Endothelial cell of umbilical vein (primary cell): ENCODE results near the gene KCNS1. TPM values are rescaled to one million over a fixed set of nuclear protein-coding genes. Genes with fewer than 3 reads are reported as not detected.

ENCODE experiments used
- BruUV-seq: library from RNA; stranded (reverse); fragments of 400-500 nt; replicated peaks from 2 replicates; lab custom pipeline; 2021; lab: Mats Ljungman, UMichigan
- CTCF ChIA-PET: fragments of 300-600, 350-600 bp; sonication (Branson Sonifier 250); formaldehyde crosslinking; loops from one replicate; lab custom pipeline; 2021; ENCODE audit warnings: antibody characterized with exemption, inconsistent platforms; lab: Charles Lee
- POLR2A ChIA-PET: fragments of 300-600, 350-600 bp; sonication (Branson Sonifier 250); formaldehyde crosslinking; loops from one replicate; lab custom pipeline; 2021; ENCODE audit warnings: antibody characterized with exemption, inconsistent platforms; lab: Charles Lee
- DNase-seq: peaks from one replicate; pipeline ENCODE4 v3.0.0-alpha.2; 2011; ENCODE audit warnings: low read depth, low spot score
- FAIRE-seq: peaks from 2 replicates; lab custom pipeline; 2011; peaks lifted over from hg19 to GRCh38; lab: Jason Lieb, UNC
- H2AFZ ChIP-seq: 2 replicates; pipeline ENCODE4 v1.6.0; 2012; ENCODE audit warnings: low read depth, low read length, control low read depth, inconsistent platforms
- H3K27ac ChIP-seq: 2 replicates; pipeline ENCODE4 v1.5.1; 2011; ENCODE audit warnings: low read depth, mild to moderate bottlenecking, control low read depth, low read length, moderate library complexity; ENCODE audit not compliant: insufficient read depth
- H3K27me3 ChIP-seq, 2 experiments: 2 replicates each; pipeline versions ENCODE4 v1.6.0 to v1.6.1; 2011; ENCODE audit warnings: low read length in 2 of 2, mixed read lengths in 1 of 2; ENCODE audit not compliant: control insufficient read depth in 2 of 2, insufficient read depth in 2 of 2
- H3K36me3 ChIP-seq, 2 experiments: 2 replicates in 1 of 2; 3 replicates in 1 of 2; pipeline ENCODE4 v1.5.1; 2011; ENCODE audit warnings: low read length in 2 of 2, mild to moderate bottlenecking in 1 of 2, moderate library complexity in 1 of 2; ENCODE audit not compliant: control insufficient read depth in 2 of 2, insufficient read depth in 2 of 2; ENCODE audit errors: extremely low read depth in 1 of 2
- H3K4me1 ChIP-seq: 3 replicates; pipeline ENCODE4 v1.5.1; 2011; ENCODE audit warnings: mild to moderate bottlenecking, low read length; ENCODE audit not compliant: control insufficient read depth, insufficient read depth; ENCODE audit errors: extremely low read depth
- H3K4me2 ChIP-seq: 2 replicates; pipeline ENCODE4 v1.6.1; 2011; ENCODE audit warnings: low read length, control low read depth, mixed read lengths; ENCODE audit not compliant: insufficient read depth
- H3K4me3 ChIP-seq, 3 experiments: fragments of 200-600 bp in 1 of 3; sonication (generic), shearing (Covaris generic) in 1 of 3; replicated peaks in 1 of 3; 2 replicates each; pipeline ENCODE4 v1.5.1; 2011 to 2016; ENCODE audit warnings: control low read depth in 3 of 3, low read length in 3 of 3, mild to moderate bottlenecking in 2 of 3, inconsistent platforms in 1 of 3, low read depth in 1 of 3, moderate library complexity in 1 of 3; ENCODE audit not compliant: insufficient read depth in 1 of 3
- H3K79me2 ChIP-seq: 2 replicates; pipeline ENCODE4 v1.6.0; 2012; ENCODE audit warnings: low read length, inconsistent platforms; ENCODE audit not compliant: control insufficient read depth, insufficient read depth
- H3K9ac ChIP-seq: replicated peaks from 2 replicates; pipeline ENCODE3; 2011; ENCODE audit warnings: low read length, control low read depth; ENCODE audit not compliant: insufficient read depth; ENCODE audit errors: extremely low read depth
- H3K9me1 ChIP-seq: replicated peaks from 3 replicates; pipeline ENCODE4 v1.6.0; 2011; ENCODE audit warnings: mild to moderate bottlenecking, low read length; ENCODE audit not compliant: control insufficient read depth, insufficient read depth; ENCODE audit errors: extremely low read depth
- H3K9me3 ChIP-seq: replicated peaks from 2 replicates; pipeline ENCODE4 v1.5.1; 2012; ENCODE audit warnings: low read length, inconsistent platforms; ENCODE audit not compliant: control insufficient read depth, insufficient read depth
- H4K20me1 ChIP-seq: replicated peaks from 2 replicates; pipeline ENCODE3; 2011; ENCODE audit warnings: mild to moderate bottlenecking, low read length; ENCODE audit not compliant: control insufficient read depth, insufficient read depth; ENCODE audit errors: extremely low read depth
- FOS ChIP-seq: IDR thresholded peaks from 2 replicates; pipeline ENCODE4 v1.6.1; 2011; ENCODE audit warnings: mild to moderate bottlenecking, low read length, moderate library complexity, borderline replicate concordance; ENCODE audit not compliant: insufficient read depth
- GATA2 ChIP-seq: IDR thresholded peaks from 2 replicates; pipeline ENCODE4 v1.7.0; 2011; ENCODE audit warnings: low read depth, mild to moderate bottlenecking, moderate library complexity, mixed read lengths, low read length; ENCODE audit not compliant: insufficient read length, insufficient read depth
- MAX ChIP-seq: IDR thresholded peaks from 2 replicates; pipeline ENCODE4 v1.6.1; 2011; ENCODE audit not compliant: insufficient read depth, insufficient read length
- MYC ChIP-seq: IDR thresholded peaks from one replicate; pipeline ENCODE4 v1.6.1; 2011; ENCODE audit warnings: mild to moderate bottlenecking, low read depth, low read length
- POLR2A ChIP-seq: IDR thresholded peaks from 2 replicates; pipeline ENCODE4 v1.6.1; 2012; ENCODE audit warnings: low read depth, mild to moderate bottlenecking, control low read depth, low read length
- POLR2AphosphoS5 ChIP-seq: IDR thresholded peaks from 2 replicates; pipeline ENCODE4 v1.6.1; 2012; ENCODE audit warnings: low read depth, mild to moderate bottlenecking, control low read depth, low read length, moderate library complexity; ENCODE audit not compliant: insufficient read depth
- dilution Hi-C: fragments of 300-500 bp; cut with MboI; formaldehyde crosslinking; loops from one replicate; pipeline ENCODE4 v1.15.0; 2019; ENCODE audit warnings: low sequenced_read_pairs; ENCODE audit not compliant: extremely low pct_ligation_motif_present
- intact Hi-C: fragments of 100-400 bp; cut with micrococcal nuclease; formaldehyde crosslinking; loops from one replicate; pipeline ENCODE4 v1.10.0; 2022
- polyA plus RNA-seq, 4 experiments: library from polyadenylated mRNA; depleted of rRNA in 3 of 4; stranded (reverse) in 3 of 4; unstranded in 1 of 4; fragments of >200 nt; gene quantifications; 2 replicates each; pipeline versions ENCODE4 v1.2.1 to v1.2.3, GENCODE V29; 2011 to 2012; ENCODE audit warnings: missing spikeins in 1 of 4
- total RNA-seq: library from RNA; stranded (reverse); gene quantifications from 2 replicates; pipeline ENCODE4 v1.2.3, GENCODE V29; 2021

KCNS1 gene
- total and polyA plus RNA-seq, 2 donors (not counting 3 experiments of a cell fraction or from before 2014, with no cell fraction given), result 0.14 to 0.29 TPM

- H3K4me3 ChIP-seq, result no peak overlapping the region
- no peak overlapping the region for H3K9ac ChIP-seq
- dilution Hi-C loops (no loop called here), intact Hi-C loops (no loop called here)
- TF ChIP-seq POLR2A, result no peak
- TF ChIP-seq FOS, result no peak
- no peak for TF ChIP-seq MYC
- TF ChIP-seq MAX, result no peak
- no peak for TF ChIP-seq POLR2AphosphoS5
- TF ChIP-seq GATA2, result no peak
- DNase-seq (no peak), FAIRE-seq (no peak)
- no peaks in the 10 kb centered on the region for H4K20me1 ChIP-seq
- no peak overlapping the region for H3K27ac ChIP-seq
- H3K27me3 ChIP-seq, result peaks cover 0 to 6% of the 10 kb centered on the region in 2 experiments
- no peak overlapping the region for H2AFZ ChIP-seq
- no peaks in the 10 kb centered on the region for H3K4me1 ChIP-seq
- H3K9me1 ChIP-seq, result no peaks in the 10 kb centered on the region
- no peaks in the 10 kb centered on the region for H3K79me2 ChIP-seq
- CTCF ChIA-PET, result interaction anchor here (0.8 to 9.0 kb wide), 5 partner anchors 9 to 71 kb away, joined by 3 to 278 read pairs (median 3); partner anchors contain the start of gene WFDC12
- H3K36me3 ChIP-seq, result no peaks in the 10 kb centered on the region
- no peaks in the 10 kb centered on the region for H3K9me3 ChIP-seq
- POLR2A ChIA-PET, result no interaction called here
- no peak overlapping the region for H3K4me2 ChIP-seq
- no TSS peak for BruUV-seq
These were observed 14.5 kb upstream of the KCNS1 start for GRCh38 chr20:45115386-45115774.
